SK-MEL-5 (cell line): ENCODE data around the gene FBXL4. TPM values are rescaled to one million over a fixed set of nuclear protein-coding genes. Genes with fewer than 3 reads are reported as not detected.

ENCODE experiments used
- DNase-seq: peaks from one replicate; pipeline ENCODE4 v3.0.0-alpha.2; 2016; ENCODE audit warnings: low read depth, low spot score
- in situ Hi-C: cut with HindIII; loops from 2 replicates; pipeline ENCODE4 v1.10.0; 2016; ENCODE audit warnings: low sequenced_read_pairs, high pct_unique_total_duplicates, low pct_unique_long_range_greater_than_20kb
- total RNA-seq: library from RNA; depleted of rRNA; stranded (reverse); fragments of >200 nt; shearing (Covaris generic); gene quantifications from 2 replicates; pipeline ENCODE4 v1.2.3, GENCODE V29; 2014; rRNA removed

Gene FBXL4
- total RNA-seq, 1 experiment from 2014 or later = 19.8 TPM

DNA sequence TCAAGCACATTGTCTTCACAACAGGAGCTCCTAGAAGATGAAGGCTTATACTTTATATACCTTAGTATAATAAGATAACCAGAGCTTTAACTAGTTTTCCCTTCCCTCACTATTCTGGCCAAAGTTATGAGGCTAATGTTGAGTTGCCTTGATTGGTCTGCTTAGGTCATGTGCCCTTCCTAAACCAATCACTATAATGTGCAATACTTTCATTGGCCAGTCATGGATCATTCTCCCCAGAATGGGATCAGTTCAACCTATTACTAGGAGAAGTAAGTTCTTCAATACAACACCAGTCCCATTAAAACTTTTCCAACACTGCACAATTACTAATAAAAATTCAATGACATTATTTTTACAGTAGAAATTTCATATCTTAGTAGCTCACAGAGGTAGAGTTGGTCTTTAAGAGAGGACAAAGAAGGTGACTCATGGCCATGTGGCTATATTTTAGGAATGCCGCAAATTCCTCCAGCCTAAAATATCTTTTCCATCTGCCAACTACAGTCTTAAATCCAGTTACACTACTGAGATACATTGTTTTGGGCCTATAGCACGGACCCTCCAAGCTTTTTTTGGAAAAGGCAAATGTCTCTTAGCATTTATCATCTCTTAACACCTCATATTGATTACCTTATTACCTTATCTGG lies 125.9 kb downstream of the FBXL4 start:
- no peak for DNase-seq
- in situ Hi-C loops = no loop called here

Other genes starting within 250 kb of the FBXL4 start
- 6.3 and 6.9 TPM in 2 replicates for gene POU3F2, start 113.4 kb downstream of the FBXL4 start, total RNA-seq